Esophagus muscularis mucosa (tissue), 4 donors: ENCODE results near the gene KIF17. TPM values are rescaled to one million over a fixed set of nuclear protein-coding genes. Genes with fewer than 3 reads are reported as not detected.

Experiments
- DNase-seq: peaks from one replicate; pipeline ENCODE4 v3.0.0-alpha.2; 2017; ENCODE audit errors: extremely low spot score
- H3K27ac ChIP-seq, 4 donors: fragments of 200-600 bp; sonication (generic); replicated peaks in 1 of 4; 1 replicate in 3 of 4; 2 replicates in 1 of 4; pipeline ENCODE4 v1.5.1; 2016 to 2019; ENCODE audit warnings: mild to moderate bottlenecking in 1 of 4
- H3K27me3 ChIP-seq, 4 donors: fragments of 200-600 bp; sonication (generic); one replicate each; pipeline versions ENCODE4 v1.5.1 to v1.6.0; 2016 to 2019
- H3K36me3 ChIP-seq, 4 donors: fragments of 200-600 bp; sonication (generic); one replicate each; pipeline ENCODE4 v1.5.1; 2016 to 2019
- H3K4me1 ChIP-seq, 4 donors: fragments of 200-600 bp; sonication (generic); one replicate each; pipeline ENCODE4 v1.5.1; 2016 to 2019
- H3K4me3 ChIP-seq, 4 donors: fragments of 200-600 bp; sonication (generic); 1 replicate in 2 of 4; 2 replicates in 2 of 4; pipeline ENCODE4 v1.5.1; 2016 to 2019; ENCODE audit warnings: mild to moderate bottlenecking in 4 of 4, moderate library complexity in 1 of 4
- H3K9me3 ChIP-seq, 4 donors: fragments of 200-600 bp; sonication (generic); 1 replicate in 3 of 4; 2 replicates in 1 of 4; pipeline ENCODE4 v1.5.1; 2016 to 2019
- CTCF ChIP-seq, 3 experiments: fragments of 200-600 bp in 2 of 3; fragments of 450-650 bp in 1 of 3; sonication (generic) in 2 of 3; IDR thresholded peaks; one replicate each; pipeline ENCODE4 v1.5.1; 2017 to 2019; ENCODE audit warnings: antibody characterized with exemption in 3 of 3, mild to moderate bottlenecking in 2 of 3, moderate library complexity in 1 of 3
- EP300 ChIP-seq: sonication (generic); formaldehyde crosslinking; IDR thresholded peaks from one replicate; pipeline ENCODE4 v1.6.1; 2017; ENCODE audit warnings: antibody characterized with exemption
- POLR2A ChIP-seq: fragments of 450-650 bp; IDR thresholded peaks from one replicate; pipeline ENCODE4 v1.6.1; 2017; ENCODE audit warnings: antibody characterized with exemption, moderate library complexity, mild to moderate bottlenecking, low read depth
- POLR2AphosphoS5 ChIP-seq, 2 donors: sonication (generic); formaldehyde crosslinking; IDR thresholded peaks; one replicate each; pipeline ENCODE4 v1.6.1; 2017; ENCODE audit warnings: antibody characterized with exemption in 2 of 2
- WGBS: methylation state at CpG from one replicate; pipeline ENCODE4 v1.1.5; 2018; 5-methylcytosine and 5-hydroxymethylcytosine counted together
- intact Hi-C: fragments of 100-400 bp; cut with DNase I; formaldehyde crosslinking; loops from one replicate; pipeline ENCODE4 v1.15.1; 2023
- total RNA-seq, 4 donors: library from RNA; depleted of rRNA; stranded (reverse); fragments of >200 nt; gene quantifications; one replicate each; pipeline versions ENCODE4 v1.1.0 to v1.2.1, GENCODE V29; 2016

KIF17 gene
- total RNA-seq, 4 donors from 2014 or later = 2.0 to 7.3 (median 3.4) TPM

- H3K4me1 ChIP-seq = no peaks in the 10 kb centered on the region
- WGBS = 77% methylated on average over 24 of the region's 29 CpGs
- no peak overlapping the region for H3K4me3 ChIP-seq
- DNase-seq = no peak
- H3K27me3 ChIP-seq = peaks cover 0 to 48% (median 4%) of the 10 kb centered on the region in 4 donors
- no peak overlapping the region for H3K27ac ChIP-seq
- TF ChIP-seq POLR2A = no peak
- TF ChIP-seq EP300 = no peak
- no peak for TF ChIP-seq POLR2AphosphoS5 (IDR thresholded peaks at IDR 0.05)
- no peaks in the 10 kb centered on the region for H3K36me3 ChIP-seq
- intact Hi-C loops = no loop called here
- H3K9me3 ChIP-seq = no peaks in the 10 kb centered on the region
Observed at GRCh38 chr1:20711285-20712214, 6.3 kb downstream of the KIF17 start.

DNA sequence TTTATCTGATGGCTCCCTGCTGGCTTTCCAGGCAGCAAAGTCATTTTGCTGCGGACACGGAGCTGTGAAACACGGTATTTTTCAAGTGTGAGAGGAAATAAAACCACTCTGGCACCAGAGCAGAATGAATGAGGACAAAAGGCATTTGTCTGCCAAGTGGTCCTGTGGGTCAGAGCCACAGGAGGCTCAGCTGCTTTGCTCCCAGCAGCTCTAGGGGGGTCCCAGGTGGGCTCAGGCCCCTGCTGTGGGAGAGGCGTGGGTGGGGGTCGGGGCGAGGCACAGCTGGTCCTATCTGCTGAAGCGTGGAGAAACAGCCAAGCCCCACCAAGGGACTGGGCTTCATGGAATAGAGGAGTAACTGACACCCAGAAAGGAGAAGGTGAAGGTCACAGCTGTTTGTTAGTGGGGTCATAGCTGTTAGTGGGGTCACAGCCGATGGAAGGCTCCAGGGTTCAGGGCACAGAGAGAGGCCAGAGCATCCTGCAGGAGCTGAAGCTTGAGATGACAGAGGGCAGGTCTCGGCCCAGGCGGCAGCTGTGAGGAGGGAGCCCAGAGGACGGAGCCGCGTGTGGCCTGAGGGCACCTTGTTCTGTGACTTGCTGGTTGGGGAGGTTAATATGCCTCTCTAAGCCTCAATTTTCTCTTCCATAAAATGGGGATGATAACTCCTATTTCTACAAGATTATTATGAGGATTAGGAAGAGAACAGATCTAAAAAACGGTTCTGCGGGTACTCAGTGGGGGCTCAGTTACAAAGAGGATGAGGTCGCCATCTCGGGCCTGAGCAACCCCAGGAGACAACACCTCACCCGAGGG is 7.1 kb downstream of the KIF17 start:
- WGBS = 67% methylated on average over 16 of the region's 18 CpGs
- H3K27me3 ChIP-seq = peaks cover 0 to 40% (median 4%) of the 10 kb centered on the region in 4 donors
- TF ChIP-seq POLR2AphosphoS5 (IDR thresholded peaks at IDR 0.05) = no peak
- no peak for TF ChIP-seq EP300
- TF ChIP-seq CTCF (IDR thresholded peaks at IDR 0.05) = no peak
- no peak for TF ChIP-seq POLR2A
- no peak for DNase-seq
- H3K4me1 ChIP-seq = no peaks in the 10 kb centered on the region
- intact Hi-C loops = no loop called here
- no peak overlapping the region for H3K27ac ChIP-seq
- H3K4me3 ChIP-seq = no peak overlapping the region
- H3K36me3 ChIP-seq = no peaks in the 10 kb centered on the region
- no peaks in the 10 kb centered on the region for H3K9me3 ChIP-seq

DNA sequence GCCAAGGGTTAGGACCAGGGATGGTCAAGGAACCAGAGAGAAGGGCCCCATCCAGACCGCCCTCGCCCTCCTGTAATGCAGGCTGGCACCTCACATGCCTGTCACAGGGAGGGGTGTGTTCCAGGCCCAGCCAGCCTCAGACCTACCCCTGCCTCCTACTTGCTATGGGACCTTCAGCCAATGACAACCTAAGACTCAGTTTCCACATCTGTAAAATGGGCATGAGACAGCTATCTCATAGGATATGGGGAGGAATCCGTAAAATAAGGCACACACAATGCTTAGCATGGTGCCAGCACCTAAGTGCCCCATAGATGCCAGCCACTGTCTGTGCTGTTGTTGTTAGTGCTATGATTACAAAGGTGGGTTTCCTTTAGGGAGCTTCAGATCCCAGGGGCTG is 7.9 kb downstream of the KIF17 start:
- intact Hi-C loops = no loop called here
- H3K4me3 ChIP-seq = no peak overlapping the region
- peaks cover 0 to 35% (median 2%) of the 10 kb centered on the region in 4 donors for H3K27me3 ChIP-seq
- no peak for DNase-seq
- H3K9me3 ChIP-seq = no peaks in the 10 kb centered on the region
- no peaks in the 10 kb centered on the region for H3K4me1 ChIP-seq
- no CpG with 5 or more reads among the region's 3 CpGs for WGBS
- no peak overlapping the region for H3K27ac ChIP-seq
- TF ChIP-seq POLR2AphosphoS5 (IDR thresholded peaks at IDR 0.05) = no peak
- TF ChIP-seq CTCF (IDR thresholded peaks at IDR 0.05) = no peak
- no peak for TF ChIP-seq EP300
- no peaks in the 10 kb centered on the region for H3K36me3 ChIP-seq

DNA sequence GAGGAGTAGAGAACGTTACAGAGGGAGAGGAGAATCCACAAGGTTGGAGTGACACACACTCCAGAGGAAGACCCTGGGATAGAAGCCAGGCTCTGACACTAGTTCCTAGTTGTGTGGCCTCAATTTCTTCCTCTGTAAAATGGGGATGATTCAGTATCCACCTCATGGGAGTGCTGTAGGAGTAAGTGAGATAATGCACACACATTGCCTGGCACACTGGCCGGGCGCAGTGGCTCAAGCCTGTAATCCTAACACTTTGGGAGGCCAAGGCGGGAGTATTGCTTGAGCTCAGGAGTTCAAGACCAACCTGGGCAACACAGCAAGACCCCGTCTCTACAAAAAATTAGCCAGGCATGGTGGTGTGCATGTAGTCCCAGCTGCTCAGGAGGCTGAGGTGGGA is 8.9 kb downstream of the KIF17 start:
- peaks cover 0 to 35% (median 0%) of the 10 kb centered on the region in 4 donors for H3K27me3 ChIP-seq
- H3K9me3 ChIP-seq = no peaks in the 10 kb centered on the region
- intact Hi-C loops = no loop called here
- 82% methylated on average over 4 of the region's 5 CpGs for WGBS
- H3K36me3 ChIP-seq = no peaks in the 10 kb centered on the region
- no peak overlapping the region for H3K4me3 ChIP-seq
- H3K4me1 ChIP-seq = no peaks in the 10 kb centered on the region
- H3K27ac ChIP-seq = no peak overlapping the region
- TF ChIP-seq POLR2AphosphoS5 (IDR thresholded peaks at IDR 0.05) (no peak), POLR2A (no peak), EP300 (no peak), CTCF (IDR thresholded peaks at IDR 0.05) (no peak)
- no peak for DNase-seq

- no peak for DNase-seq
- WGBS = 75% methylated on average over 2 of the region's 6 CpGs
- no peaks in the 10 kb centered on the region for H3K4me1 ChIP-seq
- H3K9me3 ChIP-seq = no peaks in the 10 kb centered on the region
- H3K36me3 ChIP-seq = no peaks in the 10 kb centered on the region
- H3K27me3 ChIP-seq = peaks cover 0 to 32% (median 0%) of the 10 kb centered on the region in 4 donors
- intact Hi-C loops = no loop called here
- no peak overlapping the region for H3K4me3 ChIP-seq
- TF ChIP-seq POLR2A (no peak), EP300 (no peak), CTCF (IDR thresholded peaks at IDR 0.05) (no peak), POLR2AphosphoS5 (IDR thresholded peaks at IDR 0.05) (no peak)
- no peak overlapping the region for H3K27ac ChIP-seq
Observed at GRCh38 chr1:20708057-20708456, 9.8 kb downstream of the KIF17 start.
